ENCODE measurements around the gene DLAT. TPM values are rescaled to one million over a fixed set of nuclear protein-coding genes. Genes with fewer than 3 reads are reported as not detected.
"Not testable (repeated sequence)": the region's sequence is repeated elsewhere in the genome, so short reads cannot be mapped to it uniquely, and the experiment has no call there.

The DLAT gene
- total RNA-seq, 2 experiments from 2014 or later, result 10.7 to 10.8 TPM

GRCh38 chr11:112042161-112042960 lies 17.2 kb downstream of the DLAT start:
- Mint-ChIP-seq H3K4me1 (ENCODE audit: low read depth) (peaks cover 7% of the 10 kb centered on the region), H3K9me3 (no peaks in the 10 kb centered on the region), H3K4me3 (no peak overlapping the region), H3K27ac (no peak overlapping the region), H3K36me3 (ENCODE audit: low read depth) (peaks cover 88% of the 10 kb centered on the region), H3K27me3 (no peaks in the 10 kb centered on the region)
- ATAC-seq (ENCODE audit: poor library complexity) (no peak), DNase-seq (no peak)
- no peaks in the 10 kb centered on the region for H3K9me3 ChIP-seq (ENCODE audit: control insufficient read depth in 1 of 2, insufficient read depth in 1 of 2, low read length in 2 of 2)
- no peaks in the 10 kb centered on the region for H3K27me3 ChIP-seq (ENCODE audit: control insufficient read depth in 1 of 2, insufficient read depth in 2 of 2, low read length in 2 of 2)
- ChIA-PET POLR2A (no interaction called here), CTCF (no interaction called here)
- intact Hi-C loops (cut with DNase I, micrococcal nuclease), result no loop called here
- H3K4me3 ChIP-seq (ENCODE audit: low read length), result no peak overlapping the region
- no peak for TF ChIP-seq CTCF (IDR thresholded peaks at IDR 0.05)
- H3K4me1 ChIP-seq (ENCODE audit: insufficient read depth, low read length), result no peaks in the 10 kb centered on the region
- no peak overlapping the region for H3K27ac ChIP-seq (ENCODE audit: low read depth in 1 of 2, low read length in 2 of 2)
- H3K36me3 ChIP-seq (ENCODE audit: insufficient read depth, low read length), result peaks cover 75% of the 10 kb centered on the region

GRCh38 chr11:112042961-112043304 lies 17.7 kb downstream of the DLAT start:
- H3K4me1 Mint-ChIP-seq (ENCODE audit: low read depth), result peaks cover 8% of the 10 kb centered on the region
- POLR2A ChIA-PET, result no interaction called here
- no peak for TF ChIP-seq CTCF (IDR thresholded peaks at IDR 0.05)
- ATAC-seq (ENCODE audit: poor library complexity) (no peak), DNase-seq (no peak)
- no peaks in the 10 kb centered on the region for H3K27me3 ChIP-seq (ENCODE audit: control insufficient read depth in 1 of 2, insufficient read depth in 2 of 2, low read length in 2 of 2)
- intact Hi-C loops (cut with DNase I, micrococcal nuclease), result no loop called here
- H3K27ac ChIP-seq (ENCODE audit: low read depth in 1 of 2, low read length in 2 of 2), result no peak overlapping the region
- peaks cover 88% of the 10 kb centered on the region for H3K36me3 Mint-ChIP-seq (ENCODE audit: low read depth)
- no peaks in the 10 kb centered on the region for H3K9me3 ChIP-seq (ENCODE audit: control insufficient read depth in 1 of 2, insufficient read depth in 1 of 2, low read length in 2 of 2)
- peaks cover 69% of the 10 kb centered on the region for H3K36me3 ChIP-seq (ENCODE audit: insufficient read depth, low read length)
- H3K27me3 Mint-ChIP-seq, result no peaks in the 10 kb centered on the region
- H3K27ac Mint-ChIP-seq, result no peak overlapping the region
- no peak overlapping the region for H3K4me3 ChIP-seq (ENCODE audit: low read length)
- CTCF ChIA-PET, result no interaction called here
- no peaks in the 10 kb centered on the region for H3K4me1 ChIP-seq (ENCODE audit: insufficient read depth, low read length)
- no peak overlapping the region for H3K4me3 Mint-ChIP-seq
- no peaks in the 10 kb centered on the region for H3K9me3 Mint-ChIP-seq

GRCh38 chr11:112044961-112045360 lies 19.8 kb downstream of the DLAT start:
- H3K4me1 Mint-ChIP-seq (ENCODE audit: low read depth), result peaks cover 12% of the 10 kb centered on the region
- H3K4me3 Mint-ChIP-seq, result no peak overlapping the region
- no peaks in the 10 kb centered on the region for H3K27me3 Mint-ChIP-seq
- H3K27ac Mint-ChIP-seq, result no peak overlapping the region
- no peaks in the 10 kb centered on the region for H3K27me3 ChIP-seq (ENCODE audit: control insufficient read depth in 1 of 2, insufficient read depth in 2 of 2, low read length in 2 of 2)
- no peaks in the 10 kb centered on the region for H3K9me3 Mint-ChIP-seq
- ATAC-seq (ENCODE audit: poor library complexity), result no peak
- intact Hi-C loops (cut with DNase I, micrococcal nuclease), result no loop called here
- POLR2A ChIA-PET, result interaction anchor here (1.2 kb wide), 1 partner anchor 9 kb away, joined by 3 read pairs; no protein-coding TSS in a partner anchor
- H3K36me3 Mint-ChIP-seq (ENCODE audit: low read depth), result peaks cover 92% of the 10 kb centered on the region
- no peak for DNase-seq
- CTCF ChIA-PET, result no interaction called here
- H3K36me3 ChIP-seq (ENCODE audit: insufficient read depth, low read length), result peaks cover 60% of the 10 kb centered on the region
- H3K9me3 ChIP-seq (ENCODE audit: control insufficient read depth in 1 of 2, insufficient read depth in 1 of 2, low read length in 2 of 2), result no peaks in the 10 kb centered on the region
- no peak overlapping the region for H3K4me3 ChIP-seq (ENCODE audit: low read length)
- H3K4me1 ChIP-seq (ENCODE audit: insufficient read depth, low read length), result no peaks in the 10 kb centered on the region
- TF ChIP-seq CTCF (IDR thresholded peaks at IDR 0.05), result no peak
- no peak overlapping the region for H3K27ac ChIP-seq (ENCODE audit: low read depth in 1 of 2, low read length in 2 of 2)

GRCh38 chr11:112046647-112047046 lies 21.4 kb downstream of the DLAT start:
- H3K27me3 Mint-ChIP-seq; H3K4me3 ChIP-seq (ENCODE audit: low read length); H3K27ac ChIP-seq (ENCODE audit: low read depth in 1 of 2, low read length in 2 of 2); H3K27ac Mint-ChIP-seq; H3K9me3 Mint-ChIP-seq; H3K9me3 ChIP-seq (ENCODE audit: control insufficient read depth in 1 of 2, insufficient read depth in 1 of 2, low read length in 2 of 2); H3K27me3 ChIP-seq (ENCODE audit: control insufficient read depth in 1 of 2, insufficient read depth in 2 of 2, low read length in 2 of 2); POLR2A ChIA-PET; DNase-seq; ATAC-seq (ENCODE audit: poor library complexity); intact Hi-C loops (cut with DNase I, micrococcal nuclease); H3K4me1 ChIP-seq (ENCODE audit: insufficient read depth, low read length); CTCF ChIA-PET; H3K4me3 Mint-ChIP-seq: not testable (repeated sequence)
- peaks cover 58% of the 10 kb centered on the region for H3K36me3 ChIP-seq (ENCODE audit: insufficient read depth, low read length)
- peaks cover 12% of the 10 kb centered on the region for H3K4me1 Mint-ChIP-seq (ENCODE audit: low read depth)
- H3K36me3 Mint-ChIP-seq (ENCODE audit: low read depth), result peaks cover 95% of the 10 kb centered on the region

- peaks cover 92% of the 10 kb centered on the region for H3K36me3 Mint-ChIP-seq (ENCODE audit: low read depth)
- not testable (repeated sequence) for H3K27me3 Mint-ChIP-seq
- H3K36me3 ChIP-seq (ENCODE audit: insufficient read depth, low read length), result peaks cover 59% of the 10 kb centered on the region
Observed at GRCh38 chr11:112048256-112048655, 23.0 kb downstream of the DLAT start.

More at GRCh38 chr11:112048256-112048655, 23.0 kb downstream of the DLAT start:
- H3K9me3 ChIP-seq (ENCODE audit: control insufficient read depth in 1 of 2, insufficient read depth in 1 of 2, low read length in 2 of 2); H3K9me3 Mint-ChIP-seq; H3K4me3 Mint-ChIP-seq; H3K4me1 ChIP-seq (ENCODE audit: insufficient read depth, low read length); H3K27ac Mint-ChIP-seq; ATAC-seq (ENCODE audit: poor library complexity); H3K27ac ChIP-seq (ENCODE audit: low read depth in 1 of 2, low read length in 2 of 2); H3K27me3 ChIP-seq (ENCODE audit: control insufficient read depth in 1 of 2, insufficient read depth in 2 of 2, low read length in 2 of 2); DNase-seq; intact Hi-C loops (cut with DNase I, micrococcal nuclease); H3K4me3 ChIP-seq (ENCODE audit: low read length): not testable (repeated sequence)
- ChIA-PET POLR2A (interaction anchor here (0.6 kb wide), 1 partner anchor 278 kb away, joined by 4 read pairs; no protein-coding TSS in a partner anchor), CTCF (interaction anchor here (0.7 kb wide), 1 partner anchor 1767 kb away, joined by 5 read pairs; no protein-coding TSS in a partner anchor)
- peaks cover 12% of the 10 kb centered on the region for H3K4me1 Mint-ChIP-seq (ENCODE audit: low read depth)

Data from CD4-positive, alpha-beta T cell (primary cell).